Measurements from ENCODE around the gene IGFL1. TPM values are rescaled to one million over a fixed set of nuclear protein-coding genes. Genes with fewer than 3 reads are reported as not detected.

Gene IGFL1
- total RNA-seq, 1 experiment from 2014 or later = not detected

DNA sequence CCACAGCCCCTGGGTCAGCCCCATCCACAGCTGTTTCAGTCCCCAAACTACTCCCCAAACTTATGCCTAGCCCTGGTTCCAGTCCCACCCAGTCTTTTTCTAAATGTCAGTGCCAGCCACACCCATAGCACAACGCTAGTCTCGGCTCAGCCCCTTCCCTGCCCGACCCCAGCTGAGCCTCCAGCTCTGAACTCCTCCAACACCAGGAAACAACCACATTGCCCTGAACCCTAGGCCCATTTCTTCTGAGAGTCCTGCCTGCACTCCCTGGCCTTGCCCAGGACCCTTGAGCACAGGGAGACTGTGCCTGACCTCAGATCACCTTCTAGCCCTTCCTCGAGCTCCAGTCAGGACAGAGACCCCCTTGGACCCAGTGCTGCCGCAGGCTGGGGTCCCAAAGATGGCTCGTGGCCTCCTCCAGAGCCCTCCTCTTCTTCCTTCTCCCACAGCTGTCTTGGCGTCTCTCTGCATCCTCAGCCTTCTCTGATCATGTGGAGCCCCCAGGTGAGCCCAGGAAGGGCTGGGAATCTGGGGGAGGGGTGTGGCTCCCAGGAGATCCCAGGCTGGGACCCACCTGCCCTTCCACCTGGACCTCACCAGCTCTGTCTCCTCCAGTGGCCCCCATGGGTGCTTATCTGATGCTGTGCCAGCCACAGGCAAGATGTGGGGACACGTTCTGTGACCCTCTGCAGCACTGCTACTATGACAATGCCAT is 33.0 kb upstream of the IGFL1 start:
- Histone ChIP-seq H3K4me3 (ENCODE audit: low read length) (no peak overlapping the region), H3K9ac (ENCODE audit: low read length) (no peak overlapping the region)

DNA sequence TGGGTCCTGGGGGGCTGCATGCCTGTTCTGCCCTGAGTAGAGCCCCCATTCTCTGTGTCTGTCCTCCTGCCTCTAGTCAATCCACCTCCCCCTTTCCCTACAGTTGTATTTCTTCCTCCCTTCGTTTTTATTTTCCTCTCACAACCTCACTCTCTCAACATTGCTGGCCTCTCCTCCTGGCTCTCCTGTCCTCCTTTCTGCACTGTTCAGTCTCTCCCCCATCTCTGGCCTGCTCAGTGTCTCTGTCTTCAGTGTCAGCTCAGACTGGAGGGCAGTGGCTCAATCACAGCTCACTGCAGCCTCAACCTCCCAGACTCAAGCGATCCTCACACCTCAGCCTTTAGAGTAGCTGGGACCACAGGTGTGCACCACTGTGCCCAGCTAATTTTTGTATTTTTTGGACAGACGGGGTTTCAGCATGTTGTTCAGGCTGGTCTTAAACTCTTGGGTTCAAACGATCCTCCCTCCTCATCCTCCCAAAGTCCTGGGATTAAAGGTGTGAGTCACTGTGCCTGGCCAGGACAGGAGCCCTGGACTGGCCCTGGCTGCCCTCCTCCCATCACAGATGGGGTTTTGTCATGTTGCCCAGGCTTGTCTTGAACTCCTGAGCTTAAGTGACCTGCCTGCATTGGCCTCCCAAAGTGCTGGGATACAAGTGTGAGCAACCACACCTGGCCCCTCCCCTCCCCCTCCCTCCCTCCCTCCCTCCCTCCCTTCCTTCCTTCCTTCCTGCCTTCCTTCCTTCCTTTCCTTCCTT is 32.0 kb upstream of the IGFL1 start:
- no peaks in the 10 kb centered on the region for H3K9me3 ChIP-seq (ENCODE audit: low read length)
- no peak for DNase-seq

More for the DNA sequence above, 33.0 kb upstream of the IGFL1 start:
- Histone ChIP-seq H3K4me2 (ENCODE audit: low read depth, low read length, poor library complexity, severe bottlenecking) (no peak overlapping the region), H3K9me3 (ENCODE audit: low read length) (no peaks in the 10 kb centered on the region), H3K27me3 (ENCODE audit: low read length) (no peaks in the 10 kb centered on the region), H3K79me2 (ENCODE audit: low read length) (no peaks in the 10 kb centered on the region), H2AFZ (ENCODE audit: low read length) (no peak overlapping the region), H3K27ac (ENCODE audit: low read length) (no peak overlapping the region), H4K20me1 (ENCODE audit: insufficient read depth, low read depth, low read length) (no peaks in the 10 kb centered on the region), H3K4me1 (ENCODE audit: low read length) (no peaks in the 10 kb centered on the region), H3K36me3 (ENCODE audit: insufficient read depth, low read length) (no peaks in the 10 kb centered on the region), H3K9me2 (replicated peaks; ENCODE audit: insufficient read depth, low read length) (no peaks in the 10 kb centered on the region)
- DNase-seq = no peak

DNA sequence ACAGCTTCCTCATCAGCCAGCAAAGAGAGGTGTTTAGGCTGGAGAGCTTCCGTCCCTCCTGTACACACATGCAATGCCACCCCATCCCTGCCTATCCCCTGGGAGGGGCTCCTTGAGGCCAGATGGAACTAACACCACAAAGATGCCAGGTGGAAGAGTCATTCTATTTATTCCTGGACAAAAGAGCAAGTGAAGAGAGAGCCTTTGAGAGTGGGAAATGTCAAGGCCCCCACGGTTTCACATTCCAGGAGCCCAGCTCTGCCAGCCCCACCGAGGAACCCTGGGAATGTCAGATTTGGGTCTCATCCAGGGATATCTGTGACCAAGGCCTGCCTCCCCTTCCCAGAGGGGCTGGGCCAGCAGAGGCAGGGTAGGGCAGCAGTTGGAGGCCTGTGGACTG is 30.8 kb upstream of the IGFL1 start:
- no peaks in the 10 kb centered on the region for H3K4me1 ChIP-seq (ENCODE audit: low read length)
- no peak overlapping the region for H3K27ac ChIP-seq (ENCODE audit: low read length)
- no peaks in the 10 kb centered on the region for H3K27me3 ChIP-seq (ENCODE audit: low read length)
- H3K4me3 ChIP-seq (ENCODE audit: low read length) = no peak overlapping the region
- H3K9ac ChIP-seq (ENCODE audit: low read length) = no peak overlapping the region
- no peaks in the 10 kb centered on the region for H3K79me2 ChIP-seq (ENCODE audit: low read length)
- no peak overlapping the region for H2AFZ ChIP-seq (ENCODE audit: low read length)
- no peaks in the 10 kb centered on the region for H3K36me3 ChIP-seq (ENCODE audit: insufficient read depth, low read length)
- DNase-seq = no peak
- no peak overlapping the region for H3K4me2 ChIP-seq (ENCODE audit: low read depth, low read length, poor library complexity, severe bottlenecking)
- H3K9me2 ChIP-seq (replicated peaks; ENCODE audit: insufficient read depth, low read length) = no peaks in the 10 kb centered on the region
- no peaks in the 10 kb centered on the region for H4K20me1 ChIP-seq (ENCODE audit: insufficient read depth, low read depth, low read length)
- no peaks in the 10 kb centered on the region for H3K9me3 ChIP-seq (ENCODE audit: low read length)

More for the DNA sequence above, 32.0 kb upstream of the IGFL1 start:
- H3K27ac ChIP-seq (ENCODE audit: low read length) = no peak overlapping the region
- H3K27me3 ChIP-seq (ENCODE audit: low read length) = no peaks in the 10 kb centered on the region
- no peaks in the 10 kb centered on the region for H3K9me2 ChIP-seq (replicated peaks; ENCODE audit: insufficient read depth, low read length)
- H4K20me1 ChIP-seq (ENCODE audit: insufficient read depth, low read depth, low read length) = no peaks in the 10 kb centered on the region
- H3K4me1 ChIP-seq (ENCODE audit: low read length) = no peaks in the 10 kb centered on the region
- H3K36me3 ChIP-seq (ENCODE audit: insufficient read depth, low read length) = no peaks in the 10 kb centered on the region
- no peaks in the 10 kb centered on the region for H3K79me2 ChIP-seq (ENCODE audit: low read length)
- H3K4me2 ChIP-seq (ENCODE audit: low read depth, low read length, poor library complexity, severe bottlenecking) = no peak overlapping the region
- H3K4me3 ChIP-seq (ENCODE audit: low read length) = no peak overlapping the region
- H3K9ac ChIP-seq (ENCODE audit: low read length) = no peak overlapping the region
- no peak overlapping the region for H2AFZ ChIP-seq (ENCODE audit: low read length)

DNA sequence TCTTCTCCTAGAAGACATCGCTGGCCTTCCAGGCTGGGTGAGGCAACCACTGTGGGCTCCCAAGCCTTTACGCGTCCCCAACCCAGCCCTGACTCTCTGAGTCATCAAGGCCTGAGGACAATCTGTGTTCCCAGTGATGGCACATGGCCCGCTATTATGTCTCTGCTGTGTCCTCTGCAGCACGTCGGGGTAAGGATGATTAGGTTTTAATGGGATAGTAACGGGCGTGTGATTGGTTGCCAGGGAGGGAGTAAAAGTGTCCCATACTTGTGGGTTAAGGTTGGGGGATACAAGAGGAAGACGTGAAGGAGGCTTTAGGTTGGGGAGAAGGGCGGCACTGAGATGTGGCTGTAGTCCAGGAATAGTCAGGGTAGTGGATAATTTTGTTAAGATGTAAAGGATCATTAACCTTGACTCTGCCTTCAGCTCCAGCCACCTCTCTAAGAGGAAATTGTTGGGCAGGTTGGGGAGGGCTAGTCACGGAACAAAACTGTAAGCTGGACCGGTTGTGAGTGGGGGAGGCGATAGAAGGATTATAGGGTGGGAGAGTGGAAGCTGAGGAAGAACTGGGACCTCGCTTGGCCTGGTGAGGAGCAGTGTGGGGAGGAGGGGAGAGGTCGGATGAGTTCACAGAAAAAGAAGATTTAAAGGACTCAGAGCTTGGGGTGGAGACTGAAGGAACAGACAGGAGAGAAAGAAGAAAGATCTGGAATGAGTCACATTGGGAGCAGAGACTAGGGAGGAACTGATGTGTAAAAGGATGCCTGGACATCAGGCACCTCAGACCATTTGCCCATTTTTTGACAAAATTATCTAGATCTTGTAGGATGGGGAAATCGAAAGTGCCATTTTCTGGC is 27.9 kb upstream of the IGFL1 start:
- no peaks in the 10 kb centered on the region; the same call in 1 of the 2 replicates for H3K4me1 ChIP-seq (ENCODE audit: low read length)
- H3K9me2 ChIP-seq (replicated peaks; ENCODE audit: insufficient read depth, low read length) = no peaks in the 10 kb centered on the region
- no peak overlapping the region for H2AFZ ChIP-seq (ENCODE audit: low read length)
- H3K4me2 ChIP-seq (ENCODE audit: low read depth, low read length, poor library complexity, severe bottlenecking) = no peak overlapping the region
- no peaks in the 10 kb centered on the region for H3K36me3 ChIP-seq (ENCODE audit: insufficient read depth, low read length)
- peaks cover 4% of the 10 kb centered on the region; the same call in 1 of the 2 replicates for H3K27me3 ChIP-seq (ENCODE audit: low read length)
- no peak overlapping the region for H3K4me3 ChIP-seq (ENCODE audit: low read length)
- H3K27ac ChIP-seq (ENCODE audit: low read length) = no peak overlapping the region
- no peaks in the 10 kb centered on the region for H3K79me2 ChIP-seq (ENCODE audit: low read length)
- no peaks in the 10 kb centered on the region for H4K20me1 ChIP-seq (ENCODE audit: insufficient read depth, low read depth, low read length)
- H3K9me3 ChIP-seq (ENCODE audit: low read length) = no peaks in the 10 kb centered on the region
- DNase-seq = no peak
- no peak overlapping the region for H3K9ac ChIP-seq (ENCODE audit: low read length)

DNA sequence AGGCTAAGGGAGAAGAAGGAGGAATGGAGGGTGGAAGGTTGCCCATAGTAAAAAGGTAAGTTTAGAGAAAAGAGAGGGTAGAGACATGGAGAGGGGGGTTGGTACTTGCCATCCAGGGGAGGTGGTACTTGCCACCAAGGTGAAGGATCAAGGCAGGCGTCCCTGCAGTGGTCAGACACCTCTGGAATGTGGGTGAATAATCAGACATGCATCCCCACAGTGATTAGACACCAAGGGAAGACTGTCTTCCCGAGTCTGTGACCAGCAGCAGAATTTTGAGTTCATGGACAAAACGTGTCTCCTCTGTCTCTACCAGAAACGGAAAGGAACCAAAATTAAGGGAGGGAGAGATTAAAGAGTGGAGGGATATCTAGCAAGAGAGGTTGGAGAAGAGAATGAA is 27.1 kb upstream of the IGFL1 start:
- no peak overlapping the region for H3K9ac ChIP-seq (ENCODE audit: low read length)
- H3K4me1 ChIP-seq (ENCODE audit: low read length) = no peaks in the 10 kb centered on the region; the same call in 1 of the 2 replicates
- H3K27ac ChIP-seq (ENCODE audit: low read length) = no peak overlapping the region
- H2AFZ ChIP-seq (ENCODE audit: low read length) = no peak overlapping the region
- no peaks in the 10 kb centered on the region for H3K9me2 ChIP-seq (replicated peaks; ENCODE audit: insufficient read depth, low read length)
- no peaks in the 10 kb centered on the region for H3K9me3 ChIP-seq (ENCODE audit: low read length)
- no peak overlapping the region for H3K4me2 ChIP-seq (ENCODE audit: low read depth, low read length, poor library complexity, severe bottlenecking)
- H3K4me3 ChIP-seq (ENCODE audit: low read length) = no peak overlapping the region
- no peaks in the 10 kb centered on the region for H3K79me2 ChIP-seq (ENCODE audit: low read length)
- H4K20me1 ChIP-seq (ENCODE audit: insufficient read depth, low read depth, low read length) = no peaks in the 10 kb centered on the region
- peaks cover 4% of the 10 kb centered on the region; the same call in 1 of the 2 replicates for H3K27me3 ChIP-seq (ENCODE audit: low read length)
- DNase-seq = no peak
- no peaks in the 10 kb centered on the region for H3K36me3 ChIP-seq (ENCODE audit: insufficient read depth, low read length)

DNA sequence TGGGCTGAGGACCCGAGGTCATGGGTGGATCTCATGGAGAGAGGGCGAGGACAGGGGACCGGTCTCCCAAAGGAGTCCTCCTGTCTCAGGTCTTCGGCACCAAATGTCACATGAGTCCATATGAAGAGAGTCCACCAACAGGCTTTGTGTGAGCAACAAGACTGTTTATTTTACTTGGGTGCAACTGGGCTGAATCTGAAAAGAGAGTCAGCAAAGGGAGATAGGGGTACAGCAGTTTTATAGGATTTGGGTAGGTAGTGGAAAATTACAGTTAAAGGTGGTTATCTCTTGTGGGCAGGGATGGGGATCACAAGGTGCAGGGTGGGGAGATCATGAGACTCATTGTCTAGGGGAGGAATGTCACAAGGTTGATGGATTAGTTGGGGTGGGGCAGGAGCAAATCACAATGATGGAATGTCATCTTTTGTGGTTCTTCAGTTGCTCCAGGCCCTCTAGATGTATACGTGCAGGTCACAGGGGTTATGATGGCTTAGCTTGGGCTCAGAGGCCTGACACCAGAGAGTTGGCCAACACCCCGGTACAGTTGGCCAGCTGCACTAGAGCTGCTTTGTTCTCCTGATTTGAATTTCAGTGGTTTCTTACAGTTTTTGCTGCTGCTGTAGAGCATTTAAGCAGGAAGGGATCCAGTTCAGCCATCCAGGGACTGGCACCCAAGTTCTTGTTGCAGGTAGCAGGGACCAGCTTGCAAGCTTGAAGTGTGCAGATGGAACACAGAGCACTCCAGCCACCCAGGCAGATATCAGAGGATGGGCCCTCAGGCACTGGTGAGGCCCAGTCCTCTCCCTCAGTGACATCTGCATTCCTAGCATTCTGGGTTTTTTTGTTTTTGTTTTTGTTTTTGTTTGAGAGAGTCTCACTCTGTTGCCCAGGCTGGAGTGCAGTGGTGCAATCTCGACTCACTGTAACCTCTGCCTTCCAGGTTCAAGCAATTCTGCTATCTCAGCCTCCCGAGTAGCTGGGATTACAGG is 26.4 kb upstream of the IGFL1 start:
- Histone ChIP-seq H3K4me2 (ENCODE audit: low read depth, low read length, poor library complexity, severe bottlenecking) (no peak overlapping the region), H3K9me3 (ENCODE audit: low read length) (no peaks in the 10 kb centered on the region), H3K9ac (ENCODE audit: low read length) (no peak overlapping the region), H2AFZ (ENCODE audit: low read length) (no peak overlapping the region), H3K79me2 (ENCODE audit: low read length) (no peaks in the 10 kb centered on the region), H3K27ac (ENCODE audit: low read length) (no peak overlapping the region), H3K4me1 (ENCODE audit: low read length) (no peaks in the 10 kb centered on the region; the same call in 1 of the 2 replicates), H3K36me3 (ENCODE audit: insufficient read depth, low read length) (no peaks in the 10 kb centered on the region), H3K9me2 (replicated peaks; ENCODE audit: insufficient read depth, low read length) (no peaks in the 10 kb centered on the region), H4K20me1 (ENCODE audit: insufficient read depth, low read depth, low read length) (no peaks in the 10 kb centered on the region), H3K4me3 (ENCODE audit: low read length) (no peak overlapping the region), H3K27me3 (ENCODE audit: low read length) (peaks cover 4% of the 10 kb centered on the region; the same call in 1 of the 2 replicates)
- no peak for DNase-seq

DNA sequence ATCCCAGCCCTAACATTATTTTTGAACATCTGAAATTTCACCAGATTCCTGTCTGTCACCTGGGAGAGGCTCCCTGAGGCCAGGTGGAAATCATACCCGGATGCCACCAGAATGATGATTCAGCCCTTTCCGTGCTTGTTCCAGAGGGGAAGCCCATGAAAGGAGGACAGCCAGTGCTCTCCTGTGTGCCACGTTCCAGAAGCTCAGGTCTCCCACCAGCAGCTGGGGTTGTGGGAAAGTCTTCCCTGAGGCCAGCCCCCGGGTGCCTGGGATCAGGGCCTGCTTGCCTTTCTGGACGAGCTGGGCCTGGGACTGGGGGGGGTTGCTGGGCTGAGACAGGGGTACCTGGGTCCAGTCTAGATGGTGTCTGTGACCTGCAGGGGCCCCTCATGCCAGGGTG is 25.5 kb upstream of the IGFL1 start:
- Histone ChIP-seq H3K9me2 (replicated peaks; ENCODE audit: insufficient read depth, low read length) (no peaks in the 10 kb centered on the region), H3K4me3 (ENCODE audit: low read length) (no peak overlapping the region), H3K4me2 (ENCODE audit: low read depth, low read length, poor library complexity, severe bottlenecking) (no peak overlapping the region), H4K20me1 (ENCODE audit: insufficient read depth, low read depth, low read length) (no peaks in the 10 kb centered on the region), H2AFZ (ENCODE audit: low read length) (no peak overlapping the region), H3K4me1 (ENCODE audit: low read length) (no peaks in the 10 kb centered on the region; the same call in 1 of the 2 replicates), H3K36me3 (ENCODE audit: insufficient read depth, low read length) (no peaks in the 10 kb centered on the region), H3K9me3 (ENCODE audit: low read length) (no peaks in the 10 kb centered on the region), H3K27ac (ENCODE audit: low read length) (no peak overlapping the region), H3K27me3 (ENCODE audit: low read length) (peaks cover 4% of the 10 kb centered on the region; the same call in 1 of the 2 replicates), H3K79me2 (ENCODE audit: low read length) (no peaks in the 10 kb centered on the region), H3K9ac (ENCODE audit: low read length) (no peak overlapping the region)
- DNase-seq = no peak
